Body of pancreas (tissue), 4 donors: ENCODE results near the gene MTMR1. TPM values are rescaled to one million over a fixed set of nuclear protein-coding genes. Genes with fewer than 3 reads are reported as not detected.
A peak's percentile ranks its signal among the peaks of the same experiment; 100 is the strongest.

Source experiments
- ATAC-seq: fragments of 150-250 bp; one replicate; pipeline ENCODE4 v1.9.1; 2016
- DNase-seq, 4 donors: peaks; one replicate each; pipeline ENCODE4 v3.0.0-alpha.2; 2019
- H3K27ac ChIP-seq, 4 donors: fragments of 200-600 bp; sonication (generic); 1 replicate in 3 of 4; 2 replicates in 1 of 4; pipeline versions ENCODE4 v1.5.1 to v1.6.1; 2016 to 2019; ENCODE audit warnings: mild to moderate bottlenecking in 1 of 4, mixed read lengths in 1 of 4, moderate library complexity in 1 of 4
- H3K27me3 ChIP-seq, 2 donors: fragments of 200-600 bp; sonication (generic); one replicate each; pipeline ENCODE4 v1.6.0; 2016; ENCODE audit warnings: mild to moderate bottlenecking in 1 of 2
- H3K36me3 ChIP-seq, 2 donors: fragments of 200-600 bp; sonication (generic); replicated peaks in 1 of 2; 2 replicates each; pipeline ENCODE4 v1.5.1; 2016; ENCODE audit warnings: low read depth in 2 of 2; ENCODE audit not compliant: insufficient read depth in 1 of 2
- H3K4me1 ChIP-seq: fragments of 200-600 bp; sonication (generic); one replicate; pipeline ENCODE4 v1.6.0; 2016
- H3K4me3 ChIP-seq, 2 donors: fragments of 200-600 bp; sonication (generic); 1 replicate in 1 of 2; 2 replicates in 1 of 2; pipeline ENCODE4 v1.5.1; 2016 to 2019
- H3K9me3 ChIP-seq, 3 donors: fragments of 200-600 bp; sonication (generic); 1 replicate in 2 of 3; 2 replicates in 1 of 3; pipeline ENCODE4 v1.5.1; 2016
- POLR2A ChIP-seq, 3 donors: fragments of 450-650 bp; IDR thresholded peaks; one replicate each; pipeline ENCODE4 v1.6.1; 2016; ENCODE audit warnings: antibody characterized with exemption in 3 of 3, mild to moderate bottlenecking in 2 of 3
- WGBS, 2 donors: methylation state at CpG; one replicate each; pipeline ENCODE4 v1.1.5; 2017; 5-methylcytosine and 5-hydroxymethylcytosine counted together
- intact Hi-C: fragments of 100-400 bp; cut with DNase I; formaldehyde crosslinking; loops from one replicate; pipeline ENCODE4 v1.15.1; 2023
- total RNA-seq, 2 donors: library from RNA; depleted of rRNA; stranded (reverse); fragments of >200 nt; gene quantifications; one replicate each; pipeline ENCODE4 v1.1.0, GENCODE V29; 2016
- TF ChIP-seq, protein P1 (sequence below), 7 experiments: fragments of 450-650 bp in 4 of 7; fragments of 200-600 bp in 3 of 7; sonication (generic) in 3 of 7; IDR thresholded peaks; one replicate each; pipeline ENCODE4 v1.5.1; 2016 to 2019; ENCODE audit warnings: antibody characterized with exemption in 7 of 7

MTMR1 gene
- total RNA-seq, 2 donors from 2014 or later, result 7.6 to 9.1 TPM

DNA sequence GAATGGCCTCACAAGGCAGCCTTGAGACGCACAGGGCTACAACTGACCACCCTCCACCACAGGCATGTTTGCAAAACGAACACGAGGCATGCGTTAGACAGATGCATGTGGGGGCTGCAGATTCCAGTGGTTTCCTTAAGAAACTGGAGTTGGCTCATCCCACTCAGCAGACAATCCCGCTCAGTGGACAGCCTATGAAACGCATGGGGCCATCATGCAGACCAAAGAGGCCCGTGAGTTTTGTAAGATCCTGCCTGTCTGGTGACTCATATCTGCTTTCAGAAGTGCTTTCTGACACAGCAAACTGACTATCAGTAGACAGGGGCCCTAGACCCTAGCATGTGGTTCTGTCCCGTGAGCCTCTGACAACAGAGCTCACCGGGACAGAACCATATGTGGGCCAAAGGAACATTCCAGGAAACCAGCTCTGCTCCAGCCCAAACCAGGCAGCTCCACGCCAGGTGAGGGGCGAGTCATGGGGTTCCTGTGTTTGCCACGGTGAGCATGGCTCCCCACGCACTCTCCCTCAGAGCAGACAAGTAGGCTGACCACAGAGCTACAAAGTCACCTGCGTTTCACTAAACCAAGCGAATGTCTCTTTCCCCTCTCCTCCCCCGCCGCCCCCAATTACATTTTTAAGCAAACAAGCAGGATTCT lies 74.4 kb downstream of the MTMR1 start:
- intact Hi-C loops, result no loop called here
- no peak overlapping the region for H3K4me3 ChIP-seq
- no peaks in the 10 kb centered on the region for H3K9me3 ChIP-seq
- 69 to 83% methylated on average over 2 to 12 of the region's 17 CpGs for WGBS, 2 donors
- DNase-seq, result peak in 1 of 4 donors; percentile 29
- ATAC-seq, result no peak
- H3K27ac ChIP-seq, result no peak overlapping the region
- H3K4me1 ChIP-seq, result no peaks in the 10 kb centered on the region
- no peaks in the 10 kb centered on the region for H3K36me3 ChIP-seq
- H3K27me3 ChIP-seq, result no peaks in the 10 kb centered on the region
- TF ChIP-seq, protein P1, sequence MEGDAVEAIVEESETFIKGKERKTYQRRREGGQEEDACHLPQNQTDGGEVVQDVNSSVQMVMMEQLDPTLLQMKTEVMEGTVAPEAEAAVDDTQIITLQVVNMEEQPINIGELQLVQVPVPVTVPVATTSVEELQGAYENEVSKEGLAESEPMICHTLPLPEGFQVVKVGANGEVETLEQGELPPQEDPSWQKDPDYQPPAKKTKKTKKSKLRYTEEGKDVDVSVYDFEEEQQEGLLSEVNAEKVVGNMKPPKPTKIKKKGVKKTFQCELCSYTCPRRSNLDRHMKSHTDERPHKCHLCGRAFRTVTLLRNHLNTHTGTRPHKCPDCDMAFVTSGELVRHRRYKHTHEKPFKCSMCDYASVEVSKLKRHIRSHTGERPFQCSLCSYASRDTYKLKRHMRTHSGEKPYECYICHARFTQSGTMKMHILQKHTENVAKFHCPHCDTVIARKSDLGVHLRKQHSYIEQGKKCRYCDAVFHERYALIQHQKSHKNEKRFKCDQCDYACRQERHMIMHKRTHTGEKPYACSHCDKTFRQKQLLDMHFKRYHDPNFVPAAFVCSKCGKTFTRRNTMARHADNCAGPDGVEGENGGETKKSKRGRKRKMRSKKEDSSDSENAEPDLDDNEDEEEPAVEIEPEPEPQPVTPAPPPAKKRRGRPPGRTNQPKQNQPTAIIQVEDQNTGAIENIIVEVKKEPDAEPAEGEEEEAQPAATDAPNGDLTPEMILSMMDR (IDR thresholded peaks at IDR 0.05), result no peak
- no peak for TF ChIP-seq POLR2A (IDR thresholded peaks at IDR 0.05)

DNA sequence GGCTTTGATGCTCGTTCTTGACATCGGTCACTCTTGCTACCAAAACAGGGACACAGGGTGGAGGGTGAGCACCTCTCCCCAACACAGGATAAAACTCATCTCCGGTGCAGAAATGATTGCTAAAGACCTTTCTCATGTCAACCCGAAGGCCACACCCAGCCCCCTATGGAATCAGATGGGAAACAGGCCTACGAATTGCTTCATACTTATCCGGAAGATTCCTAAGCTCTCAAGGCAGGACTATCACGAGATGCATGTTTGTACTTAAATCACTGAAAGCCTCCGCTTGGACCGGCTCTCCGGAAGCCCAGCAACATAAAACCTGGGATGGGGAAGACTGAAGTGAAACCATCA lies 74.9 kb downstream of the MTMR1 start:
- H3K27ac ChIP-seq, result no peak overlapping the region
- no peaks in the 10 kb centered on the region for H3K36me3 ChIP-seq
- H3K4me1 ChIP-seq, result no peaks in the 10 kb centered on the region
- TF ChIP-seq, protein P1 (IDR thresholded peaks at IDR 0.05), result no peak
- no peak for TF ChIP-seq POLR2A (IDR thresholded peaks at IDR 0.05)
- no peaks in the 10 kb centered on the region for H3K27me3 ChIP-seq
- DNase-seq, result no peak
- 73 to 100% methylated on average over 1 to 10 of the region's 10 CpGs for WGBS, 2 donors
- no peak for ATAC-seq
- H3K9me3 ChIP-seq, result no peaks in the 10 kb centered on the region
- intact Hi-C loops, result no loop called here
- no peak overlapping the region for H3K4me3 ChIP-seq

DNA sequence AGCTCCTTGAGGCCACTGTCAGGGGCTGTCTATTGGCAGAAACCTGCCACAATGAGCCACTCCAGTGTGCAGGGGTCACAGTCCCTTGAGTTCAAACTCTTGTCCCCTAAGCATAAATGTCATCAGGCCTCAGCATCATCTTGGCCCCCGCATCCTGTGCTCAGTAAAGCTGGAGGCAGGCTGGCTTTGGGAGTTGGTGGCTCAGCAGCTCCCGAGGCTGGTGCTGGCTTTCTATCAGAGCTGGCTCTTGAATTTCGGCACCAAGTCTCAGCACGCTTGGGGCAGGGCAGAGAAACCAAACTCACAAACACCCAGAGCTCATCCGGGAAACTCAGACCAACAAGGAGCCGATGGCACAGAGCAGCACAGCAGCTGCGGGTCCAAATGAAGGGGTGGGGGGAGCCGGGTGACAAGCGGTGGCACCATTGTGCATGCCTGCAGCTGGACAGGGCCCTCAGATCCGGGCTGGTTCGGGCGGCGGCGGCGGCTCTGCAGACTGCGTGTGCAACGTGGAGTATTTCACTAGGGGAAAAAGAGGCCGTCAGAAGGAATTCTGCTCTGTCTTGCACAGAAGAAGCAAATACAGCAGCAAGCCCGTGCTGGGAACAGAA lies 75.5 kb downstream of the MTMR1 start:
- Histone ChIP-seq H3K27me3 (no peaks in the 10 kb centered on the region), H3K4me1 (no peaks in the 10 kb centered on the region), H3K36me3 (no peaks in the 10 kb centered on the region), H3K4me3 (no peak overlapping the region), H3K27ac (no peak overlapping the region), H3K9me3 (no peaks in the 10 kb centered on the region)
- no peak for DNase-seq
- no peak for ATAC-seq
- 88 to 100% methylated on average over 3 to 10 of the region's 19 CpGs for WGBS, 2 donors
- TF ChIP-seq, protein P1 (IDR thresholded peaks at IDR 0.05), result no peak
- no peak for TF ChIP-seq POLR2A (IDR thresholded peaks at IDR 0.05)
- intact Hi-C loops, result no loop called here

DNA sequence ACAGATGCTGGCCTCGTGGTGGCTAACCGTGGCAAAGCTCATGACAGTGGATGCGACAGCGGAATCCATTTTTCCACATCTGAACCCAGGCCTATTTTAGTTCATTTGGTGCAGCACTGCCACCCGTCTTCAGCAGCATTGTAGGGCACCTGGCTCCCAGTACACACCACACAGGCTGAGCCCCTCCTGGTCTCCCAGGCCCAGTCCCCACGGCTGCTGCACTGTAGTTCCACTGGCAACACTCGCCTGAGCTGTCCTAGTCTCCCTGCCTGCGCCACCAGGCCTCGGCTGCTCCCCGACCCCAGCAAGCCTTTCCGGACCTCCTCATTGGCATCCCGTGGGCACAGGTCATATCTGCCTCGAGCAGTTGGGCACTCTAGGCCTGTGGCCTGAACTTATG lies 76.2 kb downstream of the MTMR1 start:
- Histone ChIP-seq H3K36me3 (no peaks in the 10 kb centered on the region), H3K9me3 (no peaks in the 10 kb centered on the region), H3K4me1 (no peaks in the 10 kb centered on the region), H3K27ac (no peak overlapping the region), H3K4me3 (no peak overlapping the region), H3K27me3 (no peaks in the 10 kb centered on the region)
- DNase-seq (no peak), ATAC-seq (no peak)
- TF ChIP-seq, protein P1 (IDR thresholded peaks at IDR 0.05), result no peak
- no peak for TF ChIP-seq POLR2A (IDR thresholded peaks at IDR 0.05)
- 86 to 91% methylated on average over 3 to 13 of the region's 13 CpGs for WGBS, 2 donors
- intact Hi-C loops, result no loop called here

DNA sequence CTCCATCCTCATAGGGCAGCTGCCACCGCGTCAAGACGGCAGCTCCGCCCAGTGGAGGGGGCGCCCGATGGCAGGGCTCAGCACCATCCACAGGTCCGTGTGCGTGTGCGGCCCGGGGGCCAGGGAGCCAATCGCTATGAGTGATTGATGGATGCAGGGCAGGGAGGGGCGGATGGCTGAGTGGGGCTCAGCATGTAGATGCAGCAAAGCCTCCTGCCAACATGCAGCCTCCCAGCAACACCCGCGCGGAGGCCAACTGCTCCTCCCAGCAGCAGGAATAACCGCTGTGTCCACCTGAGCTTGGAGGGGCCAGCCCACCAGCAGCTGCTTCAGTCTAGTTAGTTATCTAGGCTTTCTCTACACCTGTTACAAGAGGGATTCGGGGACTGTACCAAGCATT lies 77.4 kb downstream of the MTMR1 start:
- Histone ChIP-seq H3K27ac (no peak overlapping the region), H3K36me3 (no peaks in the 10 kb centered on the region), H3K27me3 (no peaks in the 10 kb centered on the region), H3K9me3 (no peaks in the 10 kb centered on the region), H3K4me3 (no peak overlapping the region), H3K4me1 (no peaks in the 10 kb centered on the region)
- no peak for DNase-seq
- intact Hi-C loops, result loop anchor here (5.0 kb wide), 1 partner anchor 312 kb away; no protein-coding TSS in a partner anchor
- ATAC-seq, result no peak
- WGBS, 2 donors, result 86 to 94% methylated on average over 4 to 6 of the region's 17 CpGs
- no peak for TF ChIP-seq POLR2A (IDR thresholded peaks at IDR 0.05)
- TF ChIP-seq, protein P1 (IDR thresholded peaks at IDR 0.05), result no peak
